Erythroblast (primary cell): ENCODE results near the gene PPFIBP2.

Experiments used
- GATA1 ChIP-seq: IDR thresholded peaks from 2 replicates; pipeline ENCODE4 v1.6.1; 2011; ENCODE audit warnings: low read depth, mild to moderate bottlenecking, control low read depth, low read length, moderate library complexity
- POLR2A ChIP-seq: IDR thresholded peaks from 2 replicates; pipeline ENCODE4 v1.6.1; 2011; ENCODE audit warnings: mild to moderate bottlenecking, low read length

DNA sequence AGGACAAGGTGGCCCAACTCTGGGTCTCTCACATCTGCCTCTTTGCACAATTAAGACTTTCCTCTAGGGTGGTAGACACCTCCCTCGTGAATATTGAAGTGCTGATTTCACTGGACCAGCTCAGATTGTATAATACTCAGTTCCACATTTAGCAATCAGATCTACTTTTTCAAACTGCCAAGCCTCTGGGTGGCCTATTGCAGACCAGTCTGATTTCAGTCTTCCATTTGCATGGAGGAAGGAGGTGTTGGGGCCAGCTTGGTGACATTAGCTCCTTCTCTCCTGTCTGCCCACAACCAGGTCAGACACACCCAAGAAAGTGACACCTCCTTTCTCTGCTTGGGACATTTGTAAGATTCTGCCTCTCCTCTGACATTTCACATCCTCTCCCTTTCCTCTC, 78.2 kb downstream of the PPFIBP2 start:
- TF ChIP-seq POLR2A = no peak
- no peak for TF ChIP-seq GATA1
